HG02642 (cell line): Measurements from ENCODE around the gene NLK.

Experiments
- ATAC-seq: cut with Tn5 transposase; IDR thresholded peaks from one replicate; pipeline ENCODE4 v1.9.1; 2021; ENCODE audit warnings: mild to moderate bottlenecking; ENCODE audit not compliant: unreplicated experiment, poor library complexity

NLK gene

DNA sequence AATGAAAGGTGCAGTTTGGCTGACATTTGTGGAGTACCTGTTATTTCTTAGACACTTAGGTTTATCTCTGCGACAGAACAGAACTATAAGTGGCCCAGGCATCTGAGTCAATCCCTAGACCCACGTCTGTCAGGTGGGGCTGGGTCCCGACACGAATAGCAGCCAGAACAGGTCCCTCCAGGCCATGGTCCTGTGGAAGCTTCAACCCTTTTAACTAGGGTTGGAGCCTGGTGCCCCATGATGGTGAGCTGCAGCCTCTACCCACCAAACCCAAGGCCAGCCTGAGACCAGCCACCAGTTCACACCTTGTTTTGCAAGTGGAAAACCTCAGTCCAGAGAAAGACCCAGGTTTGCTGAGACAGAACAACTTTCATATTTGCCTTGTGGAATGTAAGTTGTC lies 202.0 kb downstream of the NLK start:
- ATAC-seq = no peak
